HTR-8/SVneo (cell line): ENCODE data around the gene C16orf78.
"Not testable (repeated sequence)": the region's sequence is repeated elsewhere in the genome, so short reads cannot be mapped to it uniquely, and the experiment has no call there.

Experiments
- DNase-seq: peaks from one replicate; pipeline ENCODE4 v3.0.0; 2011; ENCODE audit warnings: low spot score, mixed read lengths; ENCODE audit not compliant: insufficient read length
- FAIRE-seq: peaks from 2 replicates; lab custom pipeline; 2011; peaks lifted over from hg19 to GRCh38; lab: Jason Lieb, UNC

The C16orf78 gene

GRCh38 chr16:49348408-49349176 is 25.0 kb upstream of the C16orf78 start:
- DNase-seq: no peak

GRCh38 chr16:49349446-49350168 is 24.0 kb upstream of the C16orf78 start:
- DNase-seq (no peak), FAIRE-seq (no peak)

More at GRCh38 chr16:49348408-49349176, 25.0 kb upstream of the C16orf78 start:
- no peak for FAIRE-seq

GRCh38 chr16:49350265-49351095 is 23.1 kb upstream of the C16orf78 start:
- DNase-seq (peak; percentile 51), FAIRE-seq (peak; percentile 84)

GRCh38 chr16:49351096-49351487 is 22.5 kb upstream of the C16orf78 start:
- no peak for DNase-seq
- FAIRE-seq: no peak

- no peak for DNase-seq
- no peak for FAIRE-seq
Measured at GRCh38 chr16:49352892-49353291, 20.7 kb upstream of the C16orf78 start.

GRCh38 chr16:49353680-49354079 is 19.9 kb upstream of the C16orf78 start:
- FAIRE-seq: no peak
- no peak for DNase-seq

GRCh38 chr16:49354101-49354500 is 19.5 kb upstream of the C16orf78 start:
- DNase-seq: no peak
- FAIRE-seq: no peak

GRCh38 chr16:49354991-49355390 is 18.6 kb upstream of the C16orf78 start:
- DNase-seq: no peak
- no peak for FAIRE-seq

GRCh38 chr16:49355933-49356665 is 17.5 kb upstream of the C16orf78 start:
- no peak for DNase-seq
- no peak for FAIRE-seq

GRCh38 chr16:49356728-49357488 is 16.7 kb upstream of the C16orf78 start:
- FAIRE-seq (no peak), DNase-seq (no peak)

- DNase-seq: no peak
- no peak for FAIRE-seq
Measured at GRCh38 chr16:49359591-49359990, 14.0 kb upstream of the C16orf78 start.

- not testable (repeated sequence) for DNase-seq, FAIRE-seq
Measured at GRCh38 chr16:49361731-49362130, 11.9 kb upstream of the C16orf78 start.

- FAIRE-seq: no peak
- no peak for DNase-seq
Measured at GRCh38 chr16:49362230-49362629, 11.4 kb upstream of the C16orf78 start.

- FAIRE-seq (no peak), DNase-seq (no peak)
Measured at GRCh38 chr16:49365711-49366509, 7.7 kb upstream of the C16orf78 start.

GRCh38 chr16:49366669-49367068 is 6.9 kb upstream of the C16orf78 start:
- no peak for DNase-seq
- FAIRE-seq: no peak

GRCh38 chr16:49369651-49370611 is 3.7 kb upstream of the C16orf78 start:
- FAIRE-seq: no peak
- DNase-seq: no peak

GRCh38 chr16:49376206-49376605 is 2.6 kb downstream of the C16orf78 start:
- DNase-seq: no peak
- no peak for FAIRE-seq
